ENCODE measurements around the gene UMPS.

UMPS gene

DNA sequence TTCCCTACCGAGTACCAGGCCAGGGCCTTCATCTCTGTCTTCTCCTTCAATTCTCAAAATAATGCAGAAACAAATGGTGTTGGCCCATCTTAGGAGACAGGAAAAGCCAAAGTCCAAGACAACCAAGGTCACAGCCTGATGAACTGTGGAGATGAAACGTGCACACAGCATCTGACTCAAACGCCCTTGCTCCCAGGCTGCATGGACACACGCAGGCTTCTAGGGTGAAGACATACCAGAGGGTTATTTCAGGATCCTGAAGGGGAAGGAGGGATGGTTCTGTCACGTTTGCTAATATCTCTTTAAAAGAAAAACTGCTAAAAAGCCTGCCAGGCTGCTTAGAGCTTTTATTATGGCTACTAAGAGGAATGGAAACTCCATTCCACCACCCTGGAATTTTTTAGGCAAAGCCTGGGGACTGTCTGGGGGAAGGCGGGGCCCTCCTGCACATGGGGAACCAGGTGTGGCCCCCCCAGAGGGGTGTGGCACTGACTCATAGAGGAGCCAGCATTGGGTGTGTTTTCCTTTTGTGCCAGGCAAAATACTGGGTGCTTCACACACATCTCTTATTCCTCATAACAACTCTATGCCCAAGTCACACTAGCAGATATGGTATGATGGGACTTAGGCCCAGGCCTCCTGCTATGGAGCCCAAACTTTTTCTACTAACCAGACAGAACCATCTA lies 62.9 kb downstream of the UMPS start:
- Histone ChIP-seq H3K27me3 (ENCODE audit: low read depth, low read length) (no peaks in the 10 kb centered on the region), H3K4me3 (ENCODE audit: low read depth in 1 of 2, low read length in 2 of 2) (no peak overlapping the region), H3K36me3 (ENCODE audit: control insufficient read depth in 1 of 2, insufficient read depth in 2 of 2, low read length in 2 of 2) (peaks cover 14 to 22% of the 10 kb centered on the region in 2 donors), H3K9me3 (ENCODE audit: control insufficient read depth in 1 of 2, low read length in 2 of 2) (no peaks in the 10 kb centered on the region), H3K4me1 (ENCODE audit: control insufficient read depth in 1 of 2, insufficient read depth in 2 of 2, low read length in 2 of 2) (peaks cover 0 to 9% of the 10 kb centered on the region in 2 donors), H3K27ac (ENCODE audit: low read length) (no peak overlapping the region)

DNA sequence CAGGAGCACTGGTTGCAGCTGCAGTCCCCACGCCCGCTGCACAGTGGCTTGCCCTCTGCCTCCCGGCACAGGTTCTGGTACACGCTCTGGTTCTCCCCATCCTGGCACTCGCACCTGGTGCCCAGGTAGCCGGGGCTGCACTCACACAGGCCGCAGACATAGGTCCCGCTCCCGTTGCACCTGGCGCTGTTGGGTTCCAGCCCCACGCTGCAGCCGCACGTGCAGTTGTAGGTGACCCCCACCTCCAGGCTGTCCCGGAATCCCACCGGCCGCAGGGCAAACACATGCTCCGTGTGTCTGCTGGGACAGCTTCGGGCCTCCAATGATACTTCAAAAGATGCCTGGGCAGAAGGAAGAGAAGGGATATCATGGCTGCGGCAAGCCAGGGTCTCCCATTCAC lies 66.2 kb downstream of the UMPS start:
- Histone ChIP-seq H3K36me3 (ENCODE audit: control insufficient read depth in 1 of 2, insufficient read depth in 2 of 2, low read length in 2 of 2) (peaks cover 14 to 19% of the 10 kb centered on the region in 2 donors), H3K9me3 (ENCODE audit: control insufficient read depth in 1 of 2, low read length in 2 of 2) (no peaks in the 10 kb centered on the region), H3K4me3 (ENCODE audit: low read depth in 1 of 2, low read length in 2 of 2) (no peak overlapping the region), H3K27ac (ENCODE audit: low read length) (no peak overlapping the region), H3K4me1 (ENCODE audit: control insufficient read depth in 1 of 2, insufficient read depth in 2 of 2, low read length in 2 of 2) (peaks cover 0 to 25% of the 10 kb centered on the region in 2 donors), H3K27me3 (ENCODE audit: low read depth, low read length) (no peaks in the 10 kb centered on the region)

DNA sequence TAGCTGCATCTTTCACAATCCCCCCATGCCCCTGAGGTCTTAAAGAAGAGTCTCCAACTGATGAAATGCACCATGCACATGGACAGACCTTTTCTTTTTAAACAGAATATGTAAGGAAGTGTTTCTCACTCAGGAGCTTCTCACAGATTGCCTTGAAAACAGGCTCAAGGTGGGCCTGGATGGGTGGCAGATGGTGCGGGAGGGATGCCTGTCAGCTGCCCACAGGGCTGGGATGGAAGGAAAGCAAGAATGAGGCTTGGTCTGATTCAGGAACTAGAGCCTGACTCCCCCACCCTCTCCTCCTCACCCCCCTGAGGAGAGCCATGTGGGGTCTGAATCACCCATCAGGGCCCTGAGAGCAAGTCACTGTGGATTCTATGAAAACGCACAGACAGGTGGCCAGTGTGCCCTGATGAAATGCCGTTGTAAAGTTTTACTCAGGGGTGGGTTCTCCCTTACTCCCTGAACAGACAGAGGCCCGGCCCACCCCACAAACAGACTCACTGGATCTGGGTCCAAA lies 67.2 kb downstream of the UMPS start:
- no peaks in the 10 kb centered on the region for H3K9me3 ChIP-seq (ENCODE audit: control insufficient read depth in 1 of 2, low read length in 2 of 2)
- H3K4me1 ChIP-seq (ENCODE audit: control insufficient read depth in 1 of 2, insufficient read depth in 2 of 2, low read length in 2 of 2), result peaks cover 0 to 16% of the 10 kb centered on the region in 2 donors
- no peak overlapping the region for H3K4me3 ChIP-seq (ENCODE audit: low read depth in 1 of 2, low read length in 2 of 2)
- H3K36me3 ChIP-seq (ENCODE audit: control insufficient read depth in 1 of 2, insufficient read depth in 2 of 2, low read length in 2 of 2), result peaks cover 14 to 19% of the 10 kb centered on the region in 2 donors
- H3K27ac ChIP-seq (ENCODE audit: low read length), result no peak overlapping the region
- no peaks in the 10 kb centered on the region for H3K27me3 ChIP-seq (ENCODE audit: low read depth, low read length)

Data from muscle layer of duodenum (tissue), 2 donors.